HEK293 (cell line): ENCODE results near the gene TMEM121.

Experiments
- GFI1B ChIP-seq: fragments of 450-650 bp; formaldehyde crosslinking; IDR thresholded peaks from 2 replicates; pipeline ENCODE4 v1.5.1; 2016; ENCODE audit warnings: missing biosample characterization, missing genetic modification characterization
- KLF9 ChIP-seq: fragments of 450-650 bp; formaldehyde crosslinking; IDR thresholded peaks from 2 replicates; pipeline ENCODE4 v1.5.1; 2016; ENCODE audit warnings: missing biosample characterization, missing genetic modification characterization, low read depth
- MEIS1 ChIP-seq: sonication (generic); formaldehyde crosslinking; IDR thresholded peaks from 2 replicates; pipeline ENCODE4 v1.8.1; 2022; ENCODE audit warnings: missing genetic modification reagents, mild to moderate bottlenecking, borderline replicate concordance
- SP2 ChIP-seq: fragments of 450-650 bp; formaldehyde crosslinking; IDR thresholded peaks from 2 replicates; pipeline ENCODE4 v1.5.1; 2016; ENCODE audit warnings: missing biosample characterization, missing genetic modification characterization
- SP3 ChIP-seq: fragments of 450-650 bp; formaldehyde crosslinking; IDR thresholded peaks from 2 replicates; pipeline ENCODE4 v1.5.1; 2016; ENCODE audit warnings: missing biosample characterization, missing genetic modification characterization
- SP7 ChIP-seq: fragments of 450-650 bp; formaldehyde crosslinking; IDR thresholded peaks from 2 replicates; pipeline ENCODE4 v1.5.1; 2016; ENCODE audit warnings: missing biosample characterization, missing genetic modification characterization
- ZBTB20 ChIP-seq: fragments of 450-650 bp; formaldehyde crosslinking; IDR thresholded peaks from 2 replicates; pipeline ENCODE4 v1.5.1; 2016; ENCODE audit warnings: missing biosample characterization, missing genetic modification characterization
- ZBTB26 ChIP-seq: fragments of 450-650 bp; formaldehyde crosslinking; optimal IDR thresholded peaks from 2 replicates; pipeline ENCODE3; 2016; ENCODE audit warnings: missing biosample characterization, mild to moderate bottlenecking, missing genetic modification characterization
- ZNF138 ChIP-seq: fragments of 450-650 bp; formaldehyde crosslinking; IDR thresholded peaks from 2 replicates; pipeline ENCODE4 v1.5.1; 2016; ENCODE audit warnings: missing biosample characterization, missing genetic modification characterization, borderline replicate concordance
- ZNF148 ChIP-seq: fragments of 450-650 bp; formaldehyde crosslinking; IDR thresholded peaks from 2 replicates; pipeline ENCODE4 v1.5.0; 2017; ENCODE audit warnings: missing biosample characterization, missing genetic modification characterization, borderline replicate concordance
- ZNF16 ChIP-seq: fragments of 450-650 bp; formaldehyde crosslinking; IDR thresholded peaks from 2 replicates; pipeline ENCODE4 v1.5.1; 2016; ENCODE audit warnings: low read depth, missing biosample characterization, missing genetic modification characterization
- ZNF211 ChIP-seq: fragments of 450-650 bp; formaldehyde crosslinking; IDR thresholded peaks from 2 replicates; pipeline ENCODE4 v1.5.1; 2016; ENCODE audit warnings: low read depth, missing biosample characterization, missing genetic modification characterization
- ZNF24 ChIP-seq: fragments of 450-650 bp; formaldehyde crosslinking; IDR thresholded peaks from 2 replicates; pipeline ENCODE4 v1.5.1; 2016; ENCODE audit warnings: missing biosample characterization, missing genetic modification characterization
- ZNF501 ChIP-seq: fragments of 450-650 bp; formaldehyde crosslinking; IDR thresholded peaks from 2 replicates; pipeline ENCODE4 v1.5.1; 2016; ENCODE audit warnings: missing biosample characterization, missing genetic modification characterization
- ZNF521 ChIP-seq: fragments of 450-650 bp; formaldehyde crosslinking; IDR thresholded peaks from 2 replicates; pipeline ENCODE4 v1.5.1; 2017; ENCODE audit warnings: missing biosample characterization, mild to moderate bottlenecking, missing genetic modification characterization
- ZNF548 ChIP-seq: fragments of 450-650 bp; formaldehyde crosslinking; IDR thresholded peaks from 2 replicates; pipeline ENCODE4 v1.5.1; 2016; ENCODE audit warnings: missing biosample characterization, missing genetic modification characterization
- ZNF596 ChIP-seq: fragments of 450-650 bp; IDR thresholded peaks from 2 replicates; pipeline ENCODE4 v1.5.0; 2018; ENCODE audit warnings: missing biosample characterization, mild to moderate bottlenecking, missing genetic modification characterization, moderate library complexity
- ZNF624 ChIP-seq: fragments of 450-650 bp; formaldehyde crosslinking; IDR thresholded peaks from 2 replicates; pipeline ENCODE4 v1.5.1; 2017; ENCODE audit warnings: missing biosample characterization, missing genetic modification characterization
- ZNF658 ChIP-seq: fragments of 450-650 bp; formaldehyde crosslinking; IDR thresholded peaks from 2 replicates; pipeline ENCODE4; 2016; ENCODE audit warnings: missing biosample characterization, missing genetic modification characterization
- ZNF664 ChIP-seq: fragments of 450-650 bp; formaldehyde crosslinking; IDR thresholded peaks from 2 replicates; pipeline ENCODE4 v1.5.1; 2016; ENCODE audit warnings: missing biosample characterization, missing genetic modification characterization
- ZNF768 ChIP-seq: fragments of 450-650 bp; formaldehyde crosslinking; IDR thresholded peaks from 2 replicates; pipeline ENCODE4 v1.5.1; 2018; ENCODE audit warnings: missing biosample characterization, mild to moderate bottlenecking, missing genetic modification characterization
- ZNF791 ChIP-seq: fragments of 450-650 bp; formaldehyde crosslinking; IDR thresholded peaks from 2 replicates; pipeline ENCODE4 v1.5.1; 2016; ENCODE audit warnings: missing biosample characterization, missing genetic modification characterization
- ZSCAN23 ChIP-seq: fragments of 450-650 bp; formaldehyde crosslinking; IDR thresholded peaks from 2 replicates; pipeline ENCODE4 v1.5.1; 2016; ENCODE audit warnings: missing biosample characterization, missing genetic modification characterization
- ZXDB ChIP-seq: fragments of 450-650 bp; formaldehyde crosslinking; IDR thresholded peaks from 2 replicates; pipeline ENCODE4 v1.5.1; 2016; ENCODE audit warnings: missing biosample characterization, missing genetic modification characterization
- TF ChIP-seq, protein P1 (sequence below): fragments of 450-650 bp; formaldehyde crosslinking; IDR thresholded peaks from 2 replicates; pipeline ENCODE4 v1.5.1; 2017; ENCODE audit warnings: missing biosample characterization, missing genetic modification characterization
- TF ChIP-seq, protein P2 (sequence below): fragments of 450-650 bp; IDR thresholded peaks from 2 replicates; pipeline ENCODE4 v1.5.1; 2018; ENCODE audit warnings: missing biosample characterization, missing genetic modification characterization
- TF ChIP-seq, protein P3 (sequence below): fragments of 450-650 bp; formaldehyde crosslinking; IDR thresholded peaks from 2 replicates; pipeline ENCODE4 v1.5.1; 2017; ENCODE audit warnings: missing biosample characterization, mild to moderate bottlenecking, missing genetic modification characterization, moderate library complexity
- TF ChIP-seq, protein P4 (sequence below): fragments of 450-650 bp; formaldehyde crosslinking; IDR thresholded peaks from 2 replicates; pipeline ENCODE4 v1.5.1; 2016; ENCODE audit warnings: missing biosample characterization, missing genetic modification characterization

Gene TMEM121

DNA sequence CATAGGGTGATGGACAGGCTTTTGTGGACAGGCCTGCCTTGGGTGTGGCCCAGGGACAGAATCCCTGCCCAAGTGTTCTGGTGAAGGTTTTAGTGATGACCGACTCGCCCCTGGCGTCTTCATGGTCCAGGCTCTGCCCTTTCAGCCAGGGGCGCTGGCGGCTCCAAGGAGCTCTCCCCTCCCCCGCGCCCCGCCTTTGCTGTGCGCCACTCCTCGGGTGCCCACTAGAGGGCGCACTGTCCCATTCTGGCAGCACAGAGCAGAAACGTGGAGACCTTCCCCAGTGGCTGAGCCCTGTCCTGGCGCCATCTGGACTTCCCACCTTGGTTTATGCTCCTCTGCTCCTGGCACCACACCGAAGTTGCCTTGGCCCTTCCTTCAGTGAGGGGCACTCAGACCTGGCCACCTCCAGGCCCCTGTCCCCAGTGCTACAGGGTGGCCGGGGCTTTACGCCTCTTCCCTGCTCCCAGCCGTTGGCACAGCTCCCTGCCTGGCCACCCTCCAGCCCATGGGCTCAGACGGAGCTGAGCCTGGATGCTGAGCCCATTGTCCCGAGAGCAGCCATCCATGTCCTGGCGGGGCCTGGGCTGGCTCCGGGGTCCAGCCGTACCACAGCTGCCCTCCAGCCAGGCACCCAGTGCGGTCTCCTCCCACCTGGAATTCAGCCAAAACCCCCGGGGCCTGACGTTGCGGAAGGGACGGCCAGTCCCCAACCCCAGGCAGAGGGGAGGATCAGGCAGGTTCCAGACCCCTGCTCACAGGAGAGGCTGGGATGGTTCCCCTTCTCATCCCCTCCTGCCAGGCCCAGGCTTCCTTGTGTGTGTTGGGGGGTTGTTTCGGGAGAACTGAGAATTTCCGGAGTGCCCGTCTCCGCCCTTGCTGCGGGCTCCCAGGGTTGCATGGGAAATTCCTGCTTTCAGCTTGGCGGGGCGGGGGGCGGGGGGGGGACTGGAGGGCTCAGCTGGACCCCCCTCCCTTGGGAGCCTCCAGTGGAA, 45.3 kb upstream of the TMEM121 start (continued):
- TF ChIP-seq ZNF148 (tag by site-specific recombination) (no peak), ZNF548 (tag by site-specific recombination) (no peak), ZNF664 (no peak), ZXDB (tag by site-specific recombination) (peak; percentile 76; the same call in 1 of the 2 replicates), ZNF211 (tag by site-specific recombination) (no peak), KLF9 (tag by site-specific recombination) (peak; percentile 21; the same call in 1 of the 2 replicates), ZNF596 (no peak), ZNF521 (tag by site-specific recombination) (no peak), SP3 (tag by site-specific recombination) (peak; percentile 52), ZSCAN23 (tag by site-specific recombination) (no peak; the same call in 1 of the 2 replicates), ZNF138 (tag by site-specific recombination) (no peak), ZNF658 (tag by site-specific recombination) (no peak), ZNF24 (tag by site-specific recombination) (no peak; the same call in 1 of the 2 replicates), ZNF791 (no peak), ZBTB26 (tag by site-specific recombination) (peak; percentile 44), SP2 (tag by site-specific recombination) (no peak), ZNF501 (tag by site-specific recombination) (peak; percentile 91), SP7 (tag by site-specific recombination) (peak; percentile 89), ZBTB20 (tag by site-specific recombination) (peak; percentile 85), ZNF768 (no peak; the same call in 1 of the 2 replicates), MEIS1 (CRISPR knock-in tag) (no peak), ZNF624 (tag by site-specific recombination) (no peak), ZNF16 (no peak), GFI1B (tag by site-specific recombination) (no peak)
- TF ChIP-seq, protein P1, sequence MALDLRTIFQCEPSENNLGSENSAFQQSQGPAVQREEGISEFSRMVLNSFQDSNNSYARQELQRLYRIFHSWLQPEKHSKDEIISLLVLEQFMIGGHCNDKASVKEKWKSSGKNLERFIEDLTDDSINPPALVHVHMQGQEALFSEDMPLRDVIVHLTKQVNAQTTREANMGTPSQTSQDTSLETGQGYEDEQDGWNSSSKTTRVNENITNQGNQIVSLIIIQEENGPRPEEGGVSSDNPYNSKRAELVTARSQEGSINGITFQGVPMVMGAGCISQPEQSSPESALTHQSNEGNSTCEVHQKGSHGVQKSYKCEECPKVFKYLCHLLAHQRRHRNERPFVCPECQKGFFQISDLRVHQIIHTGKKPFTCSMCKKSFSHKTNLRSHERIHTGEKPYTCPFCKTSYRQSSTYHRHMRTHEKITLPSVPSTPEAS (tag by site-specific recombination): peak; percentile 53; the same call in 1 of the 2 replicates
- TF ChIP-seq, protein P2, sequence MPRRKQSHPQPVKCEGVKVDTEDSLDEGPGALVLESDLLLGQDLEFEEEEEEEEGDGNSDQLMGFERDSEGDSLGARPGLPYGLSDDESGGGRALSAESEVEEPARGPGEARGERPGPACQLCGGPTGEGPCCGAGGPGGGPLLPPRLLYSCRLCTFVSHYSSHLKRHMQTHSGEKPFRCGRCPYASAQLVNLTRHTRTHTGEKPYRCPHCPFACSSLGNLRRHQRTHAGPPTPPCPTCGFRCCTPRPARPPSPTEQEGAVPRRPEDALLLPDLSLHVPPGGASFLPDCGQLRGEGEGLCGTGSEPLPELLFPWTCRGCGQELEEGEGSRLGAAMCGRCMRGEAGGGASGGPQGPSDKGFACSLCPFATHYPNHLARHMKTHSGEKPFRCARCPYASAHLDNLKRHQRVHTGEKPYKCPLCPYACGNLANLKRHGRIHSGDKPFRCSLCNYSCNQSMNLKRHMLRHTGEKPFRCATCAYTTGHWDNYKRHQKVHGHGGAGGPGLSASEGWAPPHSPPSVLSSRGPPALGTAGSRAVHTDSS: no peak
- TF ChIP-seq, protein P3, sequence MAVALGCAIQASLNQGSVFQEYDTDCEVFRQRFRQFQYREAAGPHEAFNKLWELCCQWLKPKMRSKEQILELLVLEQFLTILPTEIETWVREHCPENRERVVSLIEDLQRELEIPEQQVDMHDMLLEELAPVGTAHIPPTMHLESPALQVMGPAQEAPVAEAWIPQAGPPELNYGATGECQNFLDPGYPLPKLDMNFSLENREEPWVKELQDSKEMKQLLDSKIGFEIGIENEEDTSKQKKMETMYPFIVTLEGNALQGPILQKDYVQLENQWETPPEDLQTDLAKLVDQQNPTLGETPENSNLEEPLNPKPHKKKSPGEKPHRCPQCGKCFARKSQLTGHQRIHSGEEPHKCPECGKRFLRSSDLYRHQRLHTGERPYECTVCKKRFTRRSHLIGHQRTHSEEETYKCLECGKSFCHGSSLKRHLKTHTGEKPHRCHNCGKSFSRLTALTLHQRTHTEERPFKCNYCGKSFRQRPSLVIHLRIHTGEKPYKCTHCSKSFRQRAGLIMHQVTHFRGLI (tag by site-specific recombination): no peak
- TF ChIP-seq, protein P4, sequence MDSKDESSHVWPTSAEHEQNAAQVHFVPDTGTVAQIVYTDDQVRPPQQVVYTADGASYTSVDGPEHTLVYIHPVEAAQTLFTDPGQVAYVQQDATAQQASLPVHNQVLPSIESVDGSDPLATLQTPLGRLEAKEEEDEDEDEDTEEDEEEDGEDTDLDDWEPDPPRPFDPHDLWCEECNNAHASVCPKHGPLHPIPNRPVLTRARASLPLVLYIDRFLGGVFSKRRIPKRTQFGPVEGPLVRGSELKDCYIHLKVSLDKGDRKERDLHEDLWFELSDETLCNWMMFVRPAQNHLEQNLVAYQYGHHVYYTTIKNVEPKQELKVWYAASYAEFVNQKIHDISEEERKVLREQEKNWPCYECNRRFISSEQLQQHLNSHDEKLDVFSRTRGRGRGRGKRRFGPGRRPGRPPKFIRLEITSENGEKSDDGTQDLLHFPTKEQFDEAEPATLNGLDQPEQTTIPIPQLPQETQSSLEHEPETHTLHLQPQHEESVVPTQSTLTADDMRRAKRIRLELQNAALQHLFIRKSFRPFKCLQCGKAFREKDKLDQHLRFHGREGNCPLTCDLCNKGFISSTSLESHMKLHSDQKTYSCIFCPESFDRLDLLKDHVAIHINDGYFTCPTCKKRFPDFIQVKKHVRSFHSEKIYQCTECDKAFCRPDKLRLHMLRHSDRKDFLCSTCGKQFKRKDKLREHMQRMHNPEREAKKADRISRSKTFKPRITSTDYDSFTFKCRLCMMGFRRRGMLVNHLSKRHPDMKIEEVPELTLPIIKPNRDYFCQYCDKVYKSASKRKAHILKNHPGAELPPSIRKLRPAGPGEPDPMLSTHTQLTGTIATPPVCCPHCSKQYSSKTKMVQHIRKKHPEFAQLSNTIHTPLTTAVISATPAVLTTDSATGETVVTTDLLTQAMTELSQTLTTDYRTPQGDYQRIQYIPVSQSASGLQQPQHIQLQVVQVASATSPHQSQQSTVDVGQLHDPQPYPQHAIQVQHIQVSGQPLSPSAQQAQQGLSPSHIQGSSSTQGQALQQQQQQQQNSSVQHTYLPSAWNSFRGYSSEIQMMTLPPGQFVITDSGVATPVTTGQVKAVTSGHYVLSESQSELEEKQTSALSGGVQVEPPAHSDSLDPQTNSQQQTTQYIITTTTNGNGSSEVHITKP: no peak; the same call in 1 of the 2 replicates
